Activated CD4-positive, alpha-beta memory T cell treated with anti-CD3 and anti-CD28 coated beads, Interleukin-2, amount 10 ng/mL, durations not matched to agents 7 days and 5 days (primary cell): ENCODE data around the gene CSNK1G2. TPM values are rescaled to one million over a fixed set of nuclear protein-coding genes. Genes with fewer than 3 reads are reported as not detected.
A peak's percentile ranks its signal among the peaks of the same experiment; 100 is the strongest.

Experiments used
- CTCF ChIA-PET: fragments of 350-600 bp; sonication (Branson Sonifier 250); formaldehyde crosslinking; loops from one replicate; lab custom pipeline; 2021; ENCODE audit warnings: antibody characterized with exemption, inconsistent platforms; lab: Charles Lee
- POLR2A ChIA-PET: fragments of 350-600 bp; sonication (Branson Sonifier 250); formaldehyde crosslinking; loops from one replicate; lab custom pipeline; 2021; ENCODE audit warnings: antibody characterized with exemption; lab: Charles Lee
- DNase-seq: peaks from one replicate; pipeline ENCODE4 v3.0.0-alpha.2; 2020
- H3K27ac Mint-ChIP-seq: one replicate; pipeline ENCODE4 v1.8.0; 2021; ENCODE audit warnings: mild to moderate bottlenecking, mixed read lengths
- H3K27me3 Mint-ChIP-seq: one replicate; pipeline ENCODE4 v1.8.0; 2021; ENCODE audit warnings: mixed read lengths
- H3K36me3 Mint-ChIP-seq: one replicate; pipeline ENCODE4 v1.8.0; 2021; ENCODE audit warnings: low read depth, mixed read lengths
- H3K4me1 Mint-ChIP-seq: one replicate; pipeline ENCODE4 v1.8.0; 2021; ENCODE audit warnings: mixed read lengths
- H3K4me3 Mint-ChIP-seq: one replicate; pipeline ENCODE4 v1.8.0; 2021; ENCODE audit warnings: mild to moderate bottlenecking, mixed read lengths
- H3K9me3 Mint-ChIP-seq: one replicate; pipeline ENCODE4 v1.8.0; 2021; ENCODE audit warnings: mixed read lengths
- total RNA-seq, 2 experiments: library from RNA; stranded (reverse); gene quantifications; one replicate each; pipeline ENCODE4 v1.2.3, GENCODE V29; 2021

The CSNK1G2 gene
- total RNA-seq, 2 experiments from 2014 or later = 130 to 132 TPM

DNA sequence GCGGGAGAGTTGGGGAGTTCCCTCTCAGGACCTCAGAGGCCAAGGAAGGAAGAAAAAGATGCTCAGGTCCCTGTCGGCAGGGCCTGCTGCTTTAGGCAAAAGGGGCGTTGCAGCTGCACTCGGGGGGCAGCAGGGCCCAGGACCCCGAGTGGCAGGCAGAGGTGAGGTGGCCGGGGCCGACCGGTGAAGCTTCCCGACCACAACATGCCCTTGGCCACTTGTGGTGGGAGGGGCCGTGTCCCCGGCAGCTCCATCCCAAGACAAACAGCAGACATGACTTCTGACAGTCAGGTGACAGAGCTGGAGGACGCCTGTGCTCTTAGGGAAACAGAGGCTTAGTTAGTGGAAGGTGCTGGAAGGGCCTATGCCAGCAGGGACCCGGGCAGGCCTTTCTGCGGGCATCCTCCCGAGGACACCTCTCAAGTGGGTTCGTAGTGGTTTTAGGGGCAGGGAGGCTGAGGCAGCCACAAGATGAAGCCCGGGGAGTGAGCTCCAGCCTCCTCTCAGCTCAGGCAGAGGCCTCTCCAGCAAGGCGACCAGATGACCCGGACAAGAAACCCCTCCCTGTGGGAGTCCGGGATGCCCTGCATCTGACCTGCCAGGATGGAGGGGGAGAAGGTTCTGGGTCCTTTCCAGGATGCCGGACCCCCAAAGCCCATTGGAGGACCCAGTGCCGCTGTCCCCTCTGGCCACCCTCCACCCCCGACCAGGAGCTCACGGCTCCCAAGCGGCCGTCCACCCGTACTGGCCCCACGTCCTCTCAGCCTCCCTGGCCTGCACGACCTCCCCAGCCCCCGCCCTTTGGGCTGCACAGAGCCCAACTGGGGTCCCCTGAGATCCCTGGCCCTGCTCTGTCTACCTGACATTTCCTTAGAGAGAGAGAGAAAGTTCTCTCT is 50.3 kb downstream of the CSNK1G2 start:
- Mint-ChIP-seq H3K4me3 (no peak overlapping the region), H3K27me3 (no peaks in the 10 kb centered on the region), H3K36me3 (peaks cover 25% of the 10 kb centered on the region), H3K27ac (no peak overlapping the region), H3K9me3 (no peaks in the 10 kb centered on the region), H3K4me1 (no peaks in the 10 kb centered on the region)
- POLR2A ChIA-PET = no interaction called here
- CTCF ChIA-PET = no interaction called here
- DNase-seq = no peak

DNA sequence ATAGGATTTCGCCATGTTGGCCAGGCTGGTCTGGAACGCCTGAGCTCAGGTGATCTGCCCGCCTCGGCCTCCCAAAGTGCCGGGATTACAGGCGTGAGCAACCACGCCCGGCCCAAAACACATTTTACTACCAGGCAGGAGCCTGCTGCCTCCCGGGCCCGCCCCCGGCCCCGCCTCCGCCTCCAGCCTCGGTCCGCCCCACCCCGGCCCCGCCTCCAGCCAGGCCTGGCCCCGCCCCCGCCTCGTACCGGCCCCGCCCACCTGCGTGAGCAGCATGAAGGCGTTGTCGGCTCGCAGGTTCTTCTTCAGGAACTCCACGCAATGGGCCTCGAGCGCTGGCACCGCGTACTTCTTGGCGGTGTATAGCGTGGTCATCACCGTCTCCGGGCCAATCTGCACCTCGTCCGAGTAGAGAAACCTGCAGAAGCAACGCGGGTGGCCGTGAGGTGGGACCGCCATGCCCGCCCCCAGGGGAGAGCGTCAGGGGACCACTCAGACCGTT is 51.8 kb downstream of the CSNK1G2 start:
- H3K27ac Mint-ChIP-seq = no peak overlapping the region
- peaks cover 22% of the 10 kb centered on the region for H3K36me3 Mint-ChIP-seq
- ChIA-PET POLR2A (no interaction called here), CTCF (no interaction called here)
- no peaks in the 10 kb centered on the region for H3K27me3 Mint-ChIP-seq
- H3K9me3 Mint-ChIP-seq = no peaks in the 10 kb centered on the region
- H3K4me3 Mint-ChIP-seq = no peak overlapping the region
- peaks cover 2% of the 10 kb centered on the region for H3K4me1 Mint-ChIP-seq
- no peak for DNase-seq

DNA sequence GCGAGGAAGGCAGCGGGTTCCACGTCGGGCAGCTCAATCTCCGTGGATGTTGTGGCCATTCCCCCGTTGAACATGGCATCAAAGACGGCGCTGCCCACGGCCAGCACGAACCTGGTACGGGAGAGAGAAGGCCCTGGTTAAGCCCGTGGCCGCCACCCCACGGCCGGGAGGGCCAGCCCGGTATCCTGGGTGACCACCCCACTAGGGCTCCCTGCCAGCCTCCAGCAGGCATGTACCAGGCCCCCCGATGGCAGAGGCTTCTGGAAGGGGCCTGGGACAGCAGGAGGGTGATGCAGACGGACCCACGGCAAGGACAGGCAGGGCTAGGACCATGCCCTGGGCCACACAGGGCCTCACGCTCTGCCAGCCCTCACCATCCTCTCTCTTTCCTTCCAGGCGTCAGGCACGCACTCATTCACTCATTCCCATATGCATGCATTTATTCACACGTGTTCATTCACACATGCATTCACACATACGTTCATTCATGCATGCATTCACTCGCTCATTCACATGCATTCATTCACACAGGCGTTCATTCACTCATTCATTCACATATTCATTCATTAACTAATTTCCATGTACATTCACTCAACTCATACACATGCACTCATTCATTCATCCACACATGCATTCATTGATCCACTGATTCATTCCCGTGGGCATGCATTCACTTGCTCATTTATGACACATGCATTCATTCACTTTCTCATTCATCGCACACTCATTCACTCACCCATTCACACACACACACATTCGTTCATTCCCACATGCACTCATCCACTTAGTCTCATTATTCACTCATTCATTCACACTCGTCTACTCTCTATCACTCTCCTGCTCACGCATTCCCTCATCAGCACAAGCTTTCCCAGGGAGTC is 56.6 kb downstream of the CSNK1G2 start:
- H3K4me3 Mint-ChIP-seq = no peak overlapping the region
- DNase-seq = no peak
- CTCF ChIA-PET = no interaction called here
- H3K27me3 Mint-ChIP-seq = no peaks in the 10 kb centered on the region
- POLR2A ChIA-PET = no interaction called here
- peaks cover 23% of the 10 kb centered on the region for H3K36me3 Mint-ChIP-seq
- no peak overlapping the region for H3K27ac Mint-ChIP-seq
- H3K4me1 Mint-ChIP-seq = peaks cover 3% of the 10 kb centered on the region
- no peaks in the 10 kb centered on the region for H3K9me3 Mint-ChIP-seq

DNA sequence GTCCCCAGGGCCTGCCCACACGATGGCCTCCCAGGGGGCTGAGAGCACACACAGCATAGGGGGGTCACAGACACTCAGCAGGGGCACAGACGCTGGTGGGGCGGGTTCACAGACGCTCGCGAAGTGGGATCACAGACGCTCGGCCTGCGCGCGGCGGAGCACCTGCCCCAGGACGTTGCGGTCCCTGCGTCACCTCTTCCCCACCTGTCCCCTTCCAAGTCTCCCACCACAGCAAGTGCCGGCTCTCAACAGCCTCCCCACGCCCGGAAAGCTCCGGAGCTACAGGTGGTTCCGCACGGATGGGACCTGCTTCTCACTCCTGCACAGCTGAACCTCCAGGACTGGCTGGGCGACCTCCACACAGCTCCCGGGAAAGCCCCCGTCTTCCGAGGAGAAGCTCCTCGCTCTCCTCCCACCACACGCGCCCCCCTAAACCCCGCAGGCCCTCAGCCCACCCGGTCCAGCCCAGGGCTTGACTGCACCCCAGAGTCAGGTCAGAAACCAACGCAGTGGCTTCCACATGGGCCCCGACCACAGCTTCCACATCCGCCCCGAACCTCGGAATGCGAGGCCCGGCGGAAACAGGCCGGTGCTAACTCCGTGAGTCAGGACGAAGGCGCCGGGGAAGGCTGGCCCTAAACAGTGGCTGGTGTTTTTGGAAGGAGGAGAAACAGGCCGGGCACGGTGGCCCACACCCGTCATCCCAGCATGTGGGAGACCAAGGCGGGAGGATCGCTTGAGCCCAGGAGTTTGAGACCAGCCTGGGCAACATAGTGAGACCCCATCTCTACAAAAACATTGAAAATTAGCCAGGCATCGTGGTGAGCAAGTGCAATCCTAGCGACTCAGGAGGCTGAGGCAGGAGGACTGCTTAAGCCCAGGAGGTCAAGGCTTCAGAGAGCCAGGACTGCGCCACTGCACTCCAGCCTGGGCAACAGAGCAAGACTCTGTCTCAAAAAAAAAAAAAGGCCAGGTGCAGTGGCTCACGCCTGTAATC is 58.0 kb downstream of the CSNK1G2 start:
- ChIA-PET POLR2A (no interaction called here), CTCF (no interaction called here)
- H3K36me3 Mint-ChIP-seq = peaks cover 22% of the 10 kb centered on the region
- no peak overlapping the region for H3K27ac Mint-ChIP-seq
- H3K4me3 Mint-ChIP-seq = no peak overlapping the region
- H3K4me1 Mint-ChIP-seq = peaks cover 3% of the 10 kb centered on the region
- no peak for DNase-seq
- H3K9me3 Mint-ChIP-seq = no peaks in the 10 kb centered on the region
- no peaks in the 10 kb centered on the region for H3K27me3 Mint-ChIP-seq

DNA sequence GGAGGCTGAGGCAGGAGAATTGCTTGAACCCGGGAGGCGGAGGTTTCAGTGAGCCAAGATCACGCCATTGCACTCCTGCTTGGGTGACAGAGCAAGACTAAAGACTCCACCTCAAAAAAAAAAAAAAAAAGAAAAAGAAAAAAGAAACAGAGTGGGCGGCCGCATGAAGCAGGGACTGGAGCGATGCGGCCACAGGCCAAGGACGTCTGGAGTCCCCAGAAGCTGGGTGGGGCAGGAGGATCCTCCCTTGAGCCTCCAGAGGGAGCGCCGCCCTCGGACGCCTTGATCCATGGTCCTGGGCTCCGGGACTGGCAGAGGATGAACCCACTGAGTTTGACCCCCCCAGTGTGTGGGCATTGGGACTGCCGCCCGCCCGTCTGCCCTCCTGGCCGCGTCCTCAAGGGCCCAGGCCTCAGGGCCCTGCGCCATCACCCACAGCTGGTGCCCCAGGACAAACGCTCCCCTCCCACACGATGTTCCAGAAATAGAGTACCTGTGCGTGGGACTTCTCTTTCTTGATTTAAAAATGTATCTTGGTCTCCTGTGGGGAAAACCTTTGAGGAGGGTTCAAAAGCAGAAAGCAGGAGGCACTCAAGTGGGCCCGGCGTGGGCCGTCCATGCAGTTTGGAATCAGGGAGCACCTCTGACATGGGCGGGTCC is 59.0 kb downstream of the CSNK1G2 start:
- Mint-ChIP-seq H3K4me1 (peaks cover 3% of the 10 kb centered on the region), H3K27ac (no peak overlapping the region), H3K9me3 (no peaks in the 10 kb centered on the region), H3K27me3 (no peaks in the 10 kb centered on the region), H3K36me3 (peaks cover 20% of the 10 kb centered on the region), H3K4me3 (no peak overlapping the region)
- DNase-seq = no peak
- CTCF ChIA-PET = no interaction called here
- POLR2A ChIA-PET = no interaction called here

DNA sequence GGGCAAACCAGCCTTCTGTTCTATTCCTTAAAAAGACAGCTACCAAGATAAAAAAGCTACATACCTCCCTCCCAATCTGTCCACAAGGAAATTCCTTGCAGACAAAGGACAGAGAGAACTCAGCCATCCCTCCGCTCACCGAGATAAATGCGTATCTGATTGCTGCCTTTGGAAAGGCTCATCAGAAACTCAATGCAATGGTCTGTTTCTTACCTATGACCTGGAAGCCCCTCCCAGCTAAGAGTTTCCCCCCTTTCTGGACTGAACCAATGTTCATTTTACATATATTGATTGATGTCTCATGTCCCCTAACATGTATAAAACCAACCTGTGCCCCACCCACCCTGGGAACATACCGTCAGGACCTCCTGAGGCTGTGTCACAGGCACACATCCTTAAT is 62.9 kb downstream of the CSNK1G2 start:
- Mint-ChIP-seq H3K27ac (no peak overlapping the region), H3K9me3 (no peaks in the 10 kb centered on the region), H3K4me3 (no peak overlapping the region), H3K4me1 (no peaks in the 10 kb centered on the region), H3K36me3 (peaks cover 9% of the 10 kb centered on the region), H3K27me3 (no peaks in the 10 kb centered on the region)
- ChIA-PET POLR2A (no interaction called here), CTCF (interaction anchor here (0.7 kb wide), 1 partner anchor 23 kb away, joined by 5 read pairs; no protein-coding TSS in a partner anchor)
- no peak for DNase-seq

DNA sequence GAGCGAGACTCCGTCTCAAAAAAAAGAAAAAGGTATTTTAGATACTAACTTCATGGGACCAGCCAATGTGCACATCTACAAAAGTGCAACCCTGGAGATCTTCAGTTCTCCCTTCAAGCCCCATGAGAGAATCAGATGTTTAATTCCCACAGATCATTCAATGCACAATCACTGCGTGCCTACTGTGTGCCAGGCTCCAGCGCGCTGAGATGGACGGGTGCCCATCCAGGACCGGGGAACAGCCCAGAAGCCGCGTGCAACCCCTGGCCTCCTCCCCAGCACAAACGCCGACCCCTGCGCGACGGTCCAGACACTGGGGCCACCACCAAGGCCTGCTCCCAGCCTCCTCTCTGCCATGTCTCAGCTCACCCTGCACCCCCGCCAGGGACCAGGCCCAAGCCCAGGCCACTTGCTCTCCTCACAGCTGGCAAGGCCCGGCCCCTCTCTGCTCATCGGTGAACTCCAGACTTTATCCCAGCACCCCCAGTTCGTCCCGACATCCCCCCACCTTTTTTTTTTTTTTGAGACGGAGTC is 69.2 kb downstream of the CSNK1G2 start:
- no peaks in the 10 kb centered on the region for H3K9me3 Mint-ChIP-seq
- peaks cover 5% of the 10 kb centered on the region for H3K4me1 Mint-ChIP-seq
- peaks cover 12% of the 10 kb centered on the region for H3K36me3 Mint-ChIP-seq
- no peak overlapping the region for H3K27ac Mint-ChIP-seq
- no peak overlapping the region for H3K4me3 Mint-ChIP-seq
- H3K27me3 Mint-ChIP-seq = no peaks in the 10 kb centered on the region
- DNase-seq = no peak
- ChIA-PET CTCF (no interaction called here), POLR2A (no interaction called here)

DNA sequence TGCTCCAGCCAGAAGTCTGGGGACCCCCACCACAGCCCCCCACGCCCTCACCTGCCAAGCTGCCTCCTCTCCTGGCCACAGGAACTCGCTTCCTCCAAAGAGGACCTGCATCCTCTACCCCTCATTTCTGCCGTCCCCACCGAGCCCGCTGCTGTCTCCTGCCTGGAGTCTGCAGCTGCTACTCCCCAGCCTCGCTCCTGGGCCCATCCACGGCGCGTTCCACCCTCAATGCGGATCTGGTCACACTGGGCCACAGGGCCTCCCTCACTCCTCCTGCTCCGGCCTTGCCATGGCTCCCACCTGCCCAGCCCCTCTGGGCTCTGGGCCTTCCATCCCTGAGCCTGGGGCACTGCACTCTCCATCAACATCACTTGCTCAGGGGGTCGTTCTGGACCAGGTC is 70.2 kb downstream of the CSNK1G2 start:
- Mint-ChIP-seq H3K36me3 (peaks cover 12% of the 10 kb centered on the region), H3K4me1 (peaks cover 7% of the 10 kb centered on the region), H3K27ac (no peak overlapping the region), H3K27me3 (no peaks in the 10 kb centered on the region), H3K9me3 (no peaks in the 10 kb centered on the region), H3K4me3 (no peak overlapping the region)
- ChIA-PET POLR2A (no interaction called here), CTCF (no interaction called here)
- no peak for DNase-seq

DNA sequence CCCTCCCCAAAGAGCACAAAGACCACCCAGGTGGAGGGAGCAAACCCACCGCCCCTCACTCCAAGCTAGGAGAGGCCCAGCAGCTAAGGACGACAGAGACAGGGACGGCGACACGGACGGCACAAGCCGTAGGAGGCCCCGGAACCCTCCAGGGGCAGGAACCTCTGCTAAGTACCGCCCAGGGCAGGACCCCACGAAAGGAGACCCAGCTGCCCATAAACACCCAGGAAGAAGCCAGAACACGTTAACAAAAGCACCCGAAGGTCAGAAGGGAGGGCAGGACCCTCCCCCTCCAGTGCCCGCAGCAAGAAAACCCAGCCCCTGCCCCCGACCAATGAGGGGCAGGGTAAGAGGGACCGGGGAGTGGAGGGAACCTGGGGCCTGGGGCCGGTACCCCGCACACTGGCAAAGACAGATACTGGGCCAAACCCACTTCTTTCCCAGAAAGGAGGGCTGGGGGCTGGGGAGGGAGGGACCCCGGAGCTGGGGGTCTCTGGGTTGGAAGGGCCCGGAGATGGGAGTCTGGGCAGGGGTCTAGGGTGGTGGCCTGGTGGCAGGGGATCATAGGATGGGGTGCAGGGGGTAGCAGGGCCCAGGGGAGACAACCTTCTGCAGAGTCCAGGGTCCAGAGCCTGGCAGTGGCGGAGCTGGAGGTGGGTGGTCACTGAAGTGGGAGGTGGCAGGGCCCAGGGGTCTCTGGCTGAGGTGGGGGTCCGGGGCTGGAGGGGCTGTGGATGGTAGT is 72.1 kb downstream of the CSNK1G2 start:
- CTCF ChIA-PET = no interaction called here
- no peak for DNase-seq
- no peaks in the 10 kb centered on the region for H3K27me3 Mint-ChIP-seq
- no peak overlapping the region for H3K27ac Mint-ChIP-seq
- H3K9me3 Mint-ChIP-seq = no peaks in the 10 kb centered on the region
- peak overlapping the region; percentile 11 for H3K4me3 Mint-ChIP-seq
- POLR2A ChIA-PET = no interaction called here
- peaks cover 12% of the 10 kb centered on the region for H3K36me3 Mint-ChIP-seq
- H3K4me1 Mint-ChIP-seq = peaks cover 10% of the 10 kb centered on the region

DNA sequence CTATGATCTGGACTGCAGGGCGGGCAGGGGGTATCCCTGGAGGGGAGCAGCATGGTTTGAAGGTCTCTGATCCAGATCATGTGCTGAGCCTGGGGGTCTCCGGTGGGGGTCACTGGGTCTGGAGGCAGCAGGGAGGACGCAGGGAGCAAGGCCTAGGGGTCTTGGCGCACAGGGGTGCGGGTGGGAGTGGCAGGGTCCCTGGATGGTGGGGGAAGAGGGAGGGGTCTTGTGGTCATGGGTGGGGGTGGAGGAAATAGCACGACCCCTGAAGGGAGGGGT is 72.7 kb downstream of the CSNK1G2 start:
- H3K36me3 Mint-ChIP-seq = peaks cover 12% of the 10 kb centered on the region
- no peak overlapping the region for H3K27ac Mint-ChIP-seq
- no peaks in the 10 kb centered on the region for H3K9me3 Mint-ChIP-seq
- CTCF ChIA-PET = no interaction called here
- no peak for DNase-seq
- H3K4me1 Mint-ChIP-seq = peaks cover 10% of the 10 kb centered on the region
- peak overlapping the region; percentile 52 for H3K4me3 Mint-ChIP-seq
- POLR2A ChIA-PET = no interaction called here
- no peaks in the 10 kb centered on the region for H3K27me3 Mint-ChIP-seq

DNA sequence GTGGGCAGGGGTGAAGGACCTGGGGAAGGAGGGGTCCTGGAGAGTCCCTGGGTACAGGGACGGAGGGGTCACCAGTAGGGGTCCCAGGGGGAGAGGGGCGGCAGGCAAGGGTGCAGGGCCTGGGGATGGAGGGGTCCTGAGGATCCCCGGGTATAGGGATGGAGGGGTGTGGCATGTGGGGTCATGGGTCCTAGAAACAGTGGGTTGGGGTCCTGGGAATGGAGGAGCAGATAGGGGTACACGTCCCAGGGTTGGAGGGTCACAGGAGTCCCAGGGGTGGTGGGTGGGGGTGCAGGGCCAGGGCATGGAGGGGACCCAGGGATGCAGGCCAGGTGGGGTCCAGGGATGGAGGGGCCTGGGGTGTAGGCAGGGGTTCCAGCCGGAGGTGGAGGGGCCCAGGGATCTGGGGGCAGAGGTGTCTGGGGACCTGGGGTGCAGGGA is 73.2 kb downstream of the CSNK1G2 start:
- no peaks in the 10 kb centered on the region for H3K27me3 Mint-ChIP-seq
- ChIA-PET POLR2A (no interaction called here), CTCF (no interaction called here)
- peak overlapping the region; percentile 63 for H3K4me3 Mint-ChIP-seq
- H3K4me1 Mint-ChIP-seq = peaks cover 10% of the 10 kb centered on the region
- DNase-seq = no peak
- H3K36me3 Mint-ChIP-seq = peaks cover 12% of the 10 kb centered on the region
- H3K27ac Mint-ChIP-seq = no peak overlapping the region
- no peaks in the 10 kb centered on the region for H3K9me3 Mint-ChIP-seq
